GM18873 (cell line): ENCODE measurements around the gene VPREB1.
A peak's percentile ranks its signal among the peaks of the same experiment; 100 is the strongest.
"Not testable (repeated sequence)": the region's sequence is repeated elsewhere in the genome, so short reads cannot be mapped to it uniquely, and the experiment has no call there.

ENCODE experiments used
- ATAC-seq: cut with Tn5 transposase; IDR thresholded peaks from one replicate; pipeline ENCODE4 v1.9.1; 2021; ENCODE audit warnings: mild to moderate bottlenecking, moderate library complexity, moderate number of reproducible peaks; ENCODE audit not compliant: unreplicated experiment, low FRiP score

Gene VPREB1, protein sequence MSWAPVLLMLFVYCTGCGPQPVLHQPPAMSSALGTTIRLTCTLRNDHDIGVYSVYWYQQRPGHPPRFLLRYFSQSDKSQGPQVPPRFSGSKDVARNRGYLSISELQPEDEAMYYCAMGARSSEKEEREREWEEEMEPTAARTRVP

DNA sequence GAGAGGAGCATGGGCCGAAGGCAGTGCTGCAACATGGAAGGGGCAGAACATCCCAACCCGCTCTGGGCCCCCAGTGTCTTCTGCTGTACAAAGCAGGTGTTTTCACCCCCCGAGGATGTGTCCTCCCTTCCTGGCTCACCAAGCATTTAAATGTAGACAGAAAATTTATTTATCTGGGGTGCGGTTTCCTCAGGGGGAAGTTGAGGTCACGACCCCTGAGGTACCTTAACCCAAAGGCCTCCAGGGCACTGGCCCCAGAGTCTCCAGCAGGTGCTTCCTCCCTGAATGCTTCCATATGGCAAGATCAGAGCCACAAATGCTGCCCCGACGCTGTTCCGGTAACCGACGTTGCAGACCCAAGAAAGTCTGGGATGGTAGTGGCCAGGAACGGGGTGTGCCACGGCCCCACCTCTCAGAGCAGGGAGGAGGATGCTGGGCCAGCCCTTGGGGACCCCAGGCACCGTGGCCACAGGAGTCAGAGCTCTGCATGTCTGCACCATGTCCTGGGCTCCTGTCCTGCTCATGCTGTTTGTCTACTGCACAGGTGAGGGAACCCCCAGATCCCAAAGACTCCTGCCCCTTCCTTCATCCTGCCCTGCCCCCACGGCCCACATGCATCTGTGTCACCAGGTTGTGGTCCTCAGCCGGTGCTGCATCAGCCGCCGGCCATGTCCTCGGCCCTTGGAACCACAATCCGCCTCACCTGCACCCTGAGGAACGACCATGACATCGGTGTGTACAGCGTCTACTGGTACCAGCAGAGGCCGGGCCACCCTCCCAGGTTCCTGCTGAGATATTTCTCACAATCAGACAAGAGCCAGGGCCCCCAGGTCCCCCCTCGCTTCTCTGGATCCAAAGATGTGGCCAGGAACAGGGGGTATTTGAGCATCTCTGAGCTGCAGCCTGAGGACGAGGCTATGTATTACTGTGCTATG is at the start of gene VPREB1:
VPREB1 (plus strand) TSS at position 471 of the 935 bp plus-strand sequence; CDS start at position 499, 28 bp downstream.
- no peak for ATAC-seq

DNA sequence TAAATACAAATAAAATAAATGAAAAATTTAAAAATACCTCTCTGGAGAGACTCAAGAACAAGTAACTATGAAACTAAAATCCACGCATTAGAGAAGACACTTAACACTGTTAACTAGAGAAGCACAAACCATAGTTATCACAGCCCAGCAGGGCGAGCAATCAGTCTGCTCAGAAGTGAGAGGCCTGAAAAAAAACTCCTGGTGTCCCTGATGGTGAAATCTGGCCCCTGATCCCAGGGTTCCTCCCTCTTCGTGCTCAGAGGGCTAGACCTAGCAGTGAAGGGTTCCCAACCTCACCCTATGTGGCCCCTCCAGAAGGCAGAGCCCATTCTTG is 49.7 kb upstream of the VPREB1 start:
- ATAC-seq = no peak

DNA sequence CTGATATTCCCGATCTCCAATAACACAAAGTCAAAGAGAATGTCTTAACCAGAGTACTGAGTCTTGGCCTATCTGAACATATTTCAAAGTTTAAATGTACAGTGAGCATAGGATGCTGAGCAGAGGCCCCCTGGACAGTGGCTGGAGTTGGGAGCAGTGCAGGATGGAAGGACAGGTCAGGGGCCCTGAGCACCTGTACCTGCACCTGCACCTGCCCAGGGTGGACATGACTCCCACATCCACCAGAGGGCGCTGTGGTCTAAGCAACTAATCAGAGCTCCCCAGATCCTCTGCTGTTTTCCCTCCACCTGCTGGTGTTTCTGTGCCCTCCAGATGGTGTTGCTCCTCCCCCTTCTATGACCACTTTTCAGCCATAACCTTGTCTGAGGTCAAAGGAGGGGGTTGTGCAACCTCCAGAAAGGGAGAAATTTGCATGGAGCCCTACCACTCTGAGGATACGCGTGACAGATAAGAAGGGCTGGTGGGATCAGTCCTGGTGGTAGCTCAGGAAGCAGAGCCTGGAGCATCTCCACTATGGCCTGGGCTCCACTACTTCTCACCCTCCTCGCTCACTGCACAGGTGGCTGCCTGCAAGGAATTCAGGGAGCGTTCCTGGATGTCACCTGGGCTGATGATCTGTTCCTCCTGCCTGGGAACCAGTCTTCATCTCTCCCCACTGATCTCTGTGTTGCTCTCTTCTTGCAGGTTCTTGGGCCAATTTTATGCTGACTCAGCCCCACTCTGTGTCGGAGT is 49.1 kb upstream of the VPREB1 start:
- ATAC-seq = peak; percentile 89

DNA sequence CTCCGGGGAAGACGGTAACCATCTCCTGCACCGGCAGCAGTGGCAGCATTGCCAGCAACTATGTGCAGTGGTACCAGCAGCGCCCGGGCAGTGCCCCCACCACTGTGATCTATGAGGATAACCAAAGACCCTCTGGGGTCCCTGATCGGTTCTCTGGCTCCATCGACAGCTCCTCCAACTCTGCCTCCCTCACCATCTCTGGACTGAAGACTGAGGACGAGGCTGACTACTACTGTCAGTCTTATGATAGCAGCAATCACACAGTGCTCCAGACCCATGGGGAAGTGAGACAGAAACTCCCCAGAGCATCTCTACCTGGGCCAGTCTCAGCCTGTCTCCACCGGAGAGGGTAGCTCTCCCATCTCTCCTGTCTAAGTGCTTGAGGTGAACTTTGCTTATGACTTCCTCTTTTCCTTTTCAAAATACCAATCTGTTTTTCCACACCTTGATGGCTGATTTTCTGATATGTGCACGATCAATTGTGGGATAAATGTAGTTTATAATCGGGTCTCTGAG is 48.5 kb upstream of the VPREB1 start:
- ATAC-seq = no peak

DNA sequence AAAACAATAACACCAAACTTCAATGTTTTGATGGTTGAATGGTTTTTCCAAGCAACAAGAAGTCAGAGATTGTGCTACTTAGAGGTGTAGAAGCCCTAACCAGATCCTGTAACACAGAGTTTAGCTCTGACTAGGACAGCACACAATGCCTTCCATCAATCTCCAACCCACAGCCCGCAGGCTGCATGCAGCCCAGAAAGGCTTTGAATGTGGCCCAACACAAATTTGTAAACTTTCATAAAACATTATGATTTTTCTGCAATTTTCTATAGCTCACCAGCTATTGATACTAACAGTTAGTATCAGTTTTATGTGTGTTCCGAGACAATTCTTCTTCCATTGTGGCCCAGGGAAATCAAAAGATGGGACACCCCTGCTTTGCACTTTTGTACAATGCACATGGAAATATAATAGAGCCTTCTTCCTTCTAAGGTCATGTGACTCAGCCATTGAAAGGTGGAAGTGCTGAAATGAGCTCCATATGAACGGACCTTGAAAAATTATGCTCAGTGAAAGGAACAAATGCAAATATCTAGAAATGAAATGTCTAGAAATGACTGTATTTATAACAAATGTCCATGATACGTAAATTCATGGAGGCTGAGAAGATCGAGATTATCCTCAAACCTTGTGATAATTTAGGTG is 47.6 kb upstream of the VPREB1 start:
- no peak for ATAC-seq

DNA sequence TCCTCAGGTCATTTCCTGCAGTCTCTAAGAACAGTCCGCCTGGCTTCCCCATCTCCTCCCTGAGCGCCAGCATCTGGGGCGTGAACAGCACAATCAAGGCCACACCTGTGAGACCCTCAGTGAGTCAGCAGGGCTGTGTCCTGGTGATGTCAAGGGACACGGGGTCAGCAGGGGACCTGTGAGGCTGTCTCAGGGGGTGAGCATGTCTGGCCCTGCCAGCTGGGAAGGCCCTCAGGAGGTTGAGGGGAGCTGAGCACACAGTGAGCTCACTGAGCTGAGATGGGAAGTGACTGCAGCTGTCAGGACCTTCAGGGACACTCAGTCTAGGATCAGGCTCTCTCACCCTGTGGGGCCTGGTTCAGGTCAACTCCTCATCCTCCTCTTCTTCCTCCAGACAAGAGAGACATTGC is 46.6 kb upstream of the VPREB1 start:
- ATAC-seq = no peak

DNA sequence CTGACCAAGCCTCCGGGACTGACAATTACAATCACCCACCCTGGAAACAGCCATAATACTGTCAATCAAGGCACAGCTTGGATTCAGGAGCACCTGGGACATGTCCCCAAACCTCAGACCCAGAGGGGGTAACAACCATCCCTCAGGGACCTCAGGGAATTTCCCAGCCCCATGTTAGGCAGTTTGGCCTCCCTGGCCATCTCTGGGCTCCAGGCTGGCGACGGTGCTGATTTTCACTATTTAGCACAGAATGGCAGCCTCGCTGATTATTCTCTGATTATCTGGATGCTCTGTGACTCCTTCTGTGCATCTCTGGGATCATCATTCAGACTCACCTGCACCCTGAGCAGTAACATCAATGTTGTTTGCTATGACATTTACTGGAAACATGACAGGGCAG is 45.8 kb upstream of the VPREB1 start:
- ATAC-seq = no peak

DNA sequence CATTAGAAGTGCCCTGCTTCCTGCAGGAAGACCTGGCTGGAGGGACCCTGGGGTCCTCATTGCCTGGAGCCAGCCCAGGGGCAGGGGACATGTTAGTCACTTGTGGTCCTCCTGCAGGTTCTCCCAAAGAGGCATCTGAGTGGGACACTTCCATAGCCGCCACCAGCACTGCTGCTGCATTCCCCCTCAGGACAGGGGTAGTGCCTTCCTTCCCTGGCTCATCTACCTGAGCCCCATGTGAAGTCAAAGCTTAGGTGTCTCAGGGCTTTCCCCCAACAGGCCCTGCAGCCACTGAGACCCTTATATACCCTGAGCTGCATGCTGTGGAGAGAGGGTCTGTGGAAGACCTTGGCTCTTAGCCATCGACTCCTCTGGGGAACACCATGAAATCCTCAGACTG is 45.0 kb upstream of the VPREB1 start:
- ATAC-seq = no peak

DNA sequence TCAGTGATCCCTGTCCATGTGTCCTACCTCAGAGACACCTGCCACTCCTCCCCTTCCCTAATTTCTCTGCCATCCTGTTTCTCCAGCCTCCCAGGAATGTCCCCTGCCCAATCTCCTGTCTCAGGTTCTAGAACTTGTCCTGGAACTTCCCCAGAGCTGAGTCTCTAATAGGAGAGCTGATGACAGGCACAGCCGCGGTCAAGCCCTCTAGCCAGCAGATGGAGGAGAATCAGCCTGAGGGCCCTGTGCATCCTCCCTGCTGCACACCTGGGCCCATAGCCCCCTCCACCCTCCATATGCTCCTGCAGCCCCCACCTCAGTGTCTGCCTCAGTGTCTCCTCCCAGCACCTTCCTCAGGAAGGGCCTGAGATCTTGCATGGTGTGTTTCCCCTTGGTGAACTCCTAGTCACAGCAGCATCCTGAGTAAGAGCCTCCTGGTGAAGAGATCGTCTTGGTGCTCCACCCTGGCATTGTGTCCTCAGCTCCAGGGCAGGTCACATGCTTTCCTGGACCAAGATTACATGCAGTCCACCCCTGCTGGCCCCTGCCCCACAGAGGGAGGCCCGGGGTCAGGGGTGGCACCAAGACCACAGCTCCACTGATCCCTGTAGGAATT is 43.9 kb upstream of the VPREB1 start:
- no peak for ATAC-seq

DNA sequence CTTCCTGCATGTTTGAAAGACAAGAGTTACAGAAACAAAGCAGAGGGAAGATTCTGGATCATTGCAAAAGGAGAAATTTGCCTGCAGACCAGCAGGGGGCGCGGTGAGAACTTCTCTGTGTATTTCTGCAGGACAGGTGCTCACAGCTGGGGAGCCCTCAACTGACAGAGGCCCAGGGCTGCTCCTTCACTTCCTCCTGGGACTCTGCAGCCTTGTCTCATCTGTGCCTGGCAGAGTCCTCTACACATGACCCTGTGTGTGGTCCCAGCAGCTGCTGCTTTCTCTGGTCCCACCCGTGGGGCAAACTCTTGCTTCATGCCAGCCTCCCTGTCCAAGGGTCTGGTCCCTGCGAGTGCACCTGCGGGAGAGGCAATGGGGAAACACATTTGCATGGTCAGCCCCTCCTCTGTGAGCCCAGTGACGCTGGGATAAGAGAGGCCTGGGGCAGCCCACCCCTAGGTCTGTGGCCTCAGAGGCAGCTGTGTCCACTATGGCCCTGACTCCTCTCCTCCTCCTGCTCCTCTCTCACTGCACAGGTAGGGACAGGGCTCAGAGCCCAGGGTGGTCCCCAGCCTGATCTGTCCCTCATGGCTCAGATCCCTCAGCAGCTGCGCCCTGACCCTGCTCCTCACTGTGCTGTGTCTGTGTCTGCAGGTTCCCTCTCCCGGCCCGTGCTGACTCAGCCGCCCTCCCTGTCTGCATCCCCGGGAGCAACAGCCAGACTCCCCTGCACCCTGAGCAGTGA is 43.2 kb upstream of the VPREB1 start:
- ATAC-seq = no peak

DNA sequence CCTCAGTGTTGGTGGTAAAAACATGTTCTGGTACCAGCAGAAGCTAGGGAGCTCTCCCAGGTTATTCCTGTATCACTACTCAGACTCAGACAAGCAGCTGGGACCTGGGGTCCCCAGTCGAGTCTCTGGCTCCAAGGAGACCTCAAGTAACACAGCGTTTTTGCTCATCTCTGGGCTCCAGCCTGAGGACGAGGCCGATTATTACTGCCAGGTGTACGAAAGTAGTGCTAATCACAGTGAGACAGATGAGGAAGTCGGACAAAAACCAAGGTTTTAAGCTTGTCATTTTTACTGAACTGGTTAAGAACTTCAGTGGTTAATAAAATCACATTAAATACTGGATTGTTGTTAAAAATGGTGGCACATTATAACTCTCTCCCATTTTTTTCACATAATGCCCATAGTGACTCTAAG is 42.6 kb upstream of the VPREB1 start:
- no peak for ATAC-seq

DNA sequence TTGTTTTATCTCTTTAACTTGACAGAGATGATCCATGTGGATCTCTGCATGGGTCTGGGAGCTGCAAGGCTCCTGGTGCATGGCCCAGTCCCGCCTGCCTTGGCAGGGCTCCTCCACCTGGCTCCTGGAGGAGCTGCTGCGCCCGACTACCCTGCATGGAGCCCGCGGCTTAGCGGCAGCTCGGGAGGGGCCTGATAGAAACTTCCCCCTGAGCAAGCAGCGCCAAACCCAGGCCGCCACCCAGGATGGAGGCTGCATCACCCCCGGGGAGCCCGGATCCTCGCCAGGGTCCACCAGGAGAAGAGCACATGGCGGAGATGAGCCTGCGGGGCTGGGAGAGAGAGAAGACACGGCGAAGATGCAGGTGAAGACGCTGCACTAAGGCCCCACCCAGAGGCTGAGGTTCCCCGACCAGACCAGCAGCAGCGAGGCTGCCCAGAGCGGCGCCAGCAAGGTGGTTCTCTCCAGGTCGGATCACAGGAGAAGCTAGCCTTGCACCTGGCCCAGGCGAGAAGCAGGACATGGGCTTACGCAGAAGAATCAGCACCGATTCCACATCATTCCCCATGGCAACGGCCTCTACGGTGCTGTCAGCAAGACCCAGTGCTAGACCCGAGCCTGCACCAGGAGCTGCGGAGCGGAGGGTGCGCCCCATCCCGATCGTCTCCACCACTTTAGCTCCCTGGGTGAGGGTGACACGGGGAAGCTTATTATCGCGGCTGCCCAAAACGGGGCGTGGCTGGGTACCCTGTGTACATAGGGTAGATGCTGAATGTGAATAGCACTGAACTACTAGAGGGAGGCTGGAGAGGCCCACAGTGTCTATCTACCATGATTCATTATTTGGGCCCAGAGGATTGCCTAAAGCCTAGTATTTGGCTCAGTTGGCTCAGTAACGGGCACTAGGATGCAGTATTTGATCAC is 41.3 kb upstream of the VPREB1 start:
- ATAC-seq = no peak

DNA sequence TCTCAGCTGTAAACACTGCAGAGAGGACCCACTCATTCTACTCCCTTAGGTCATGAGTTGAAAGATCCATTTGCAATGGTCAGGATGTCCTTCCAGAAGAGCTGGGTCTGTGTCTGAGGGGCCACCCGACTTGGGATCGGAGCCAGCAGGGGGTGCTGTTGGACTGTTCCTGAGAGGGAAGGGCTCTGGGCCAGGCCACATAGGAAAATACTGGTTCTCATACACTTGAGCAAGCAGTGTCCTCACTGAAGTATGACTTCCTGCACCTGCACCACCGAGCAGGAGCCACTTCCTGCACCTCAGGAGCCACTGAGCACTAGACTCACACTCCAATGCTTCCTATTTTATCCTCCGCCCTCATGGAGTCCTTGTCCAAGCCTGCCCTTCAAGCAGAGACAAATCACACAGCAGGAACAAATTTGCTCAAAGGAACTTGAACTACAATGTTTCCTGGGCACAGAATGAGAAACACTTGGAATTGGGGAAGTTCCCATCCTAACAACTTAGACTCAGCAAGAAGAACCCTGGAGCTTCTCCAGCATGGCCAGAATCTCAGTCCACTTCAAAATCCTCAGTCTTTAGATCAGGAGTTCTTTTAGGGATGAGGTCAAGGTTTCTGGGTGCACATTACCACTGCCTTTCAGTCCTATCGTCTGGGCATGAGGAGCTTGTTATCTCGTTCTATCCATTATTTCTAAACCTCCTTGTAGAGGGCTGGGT is 36.6 kb upstream of the VPREB1 start:
- ATAC-seq = no peak

DNA sequence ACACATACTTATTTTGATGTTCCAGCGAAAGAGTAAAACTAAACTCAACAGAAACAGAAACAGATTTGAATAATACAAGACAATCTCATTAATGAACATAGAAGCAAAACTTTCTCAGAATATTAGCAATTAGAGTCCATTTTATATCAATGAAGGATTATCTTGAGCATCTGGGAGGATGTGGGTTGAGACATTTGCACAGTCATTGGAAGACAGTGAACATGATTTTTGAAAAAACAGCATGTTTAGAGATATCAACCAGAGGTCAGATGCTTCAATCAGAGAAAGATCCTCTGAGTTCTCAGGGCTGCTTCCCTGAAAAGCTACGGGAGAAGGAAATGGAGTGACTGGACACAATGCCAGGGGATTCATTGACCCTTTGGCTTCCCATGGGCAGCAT is 35.9 kb upstream of the VPREB1 start:
- ATAC-seq = no peak

DNA sequence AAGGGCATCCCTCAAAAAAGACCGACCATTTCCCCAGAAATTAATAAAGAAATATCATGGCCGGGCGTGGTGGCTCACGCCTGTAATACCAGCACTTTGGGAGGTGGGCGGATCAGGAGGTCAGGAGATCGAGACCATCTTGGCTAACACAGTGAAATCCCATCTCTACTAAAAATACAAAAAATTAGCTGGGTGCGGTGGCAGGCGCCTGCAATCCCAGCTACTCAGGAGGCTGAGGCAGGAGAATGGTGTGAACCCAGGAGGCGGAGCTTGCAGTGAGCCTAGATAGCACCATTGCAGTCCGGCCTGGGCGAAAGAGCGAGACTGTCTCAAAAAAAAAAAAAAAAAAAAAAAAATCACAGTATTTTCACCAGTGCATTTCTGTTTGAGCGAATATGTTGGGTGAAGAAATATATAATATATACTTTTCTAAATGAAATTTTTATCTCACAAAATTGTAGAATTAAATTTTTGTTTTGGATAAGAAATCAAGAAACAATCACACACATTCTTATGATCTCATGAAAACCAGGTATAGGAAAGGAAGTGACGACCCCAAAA is 35.4 kb upstream of the VPREB1 start:
- ATAC-seq = not testable (repeated sequence)

DNA sequence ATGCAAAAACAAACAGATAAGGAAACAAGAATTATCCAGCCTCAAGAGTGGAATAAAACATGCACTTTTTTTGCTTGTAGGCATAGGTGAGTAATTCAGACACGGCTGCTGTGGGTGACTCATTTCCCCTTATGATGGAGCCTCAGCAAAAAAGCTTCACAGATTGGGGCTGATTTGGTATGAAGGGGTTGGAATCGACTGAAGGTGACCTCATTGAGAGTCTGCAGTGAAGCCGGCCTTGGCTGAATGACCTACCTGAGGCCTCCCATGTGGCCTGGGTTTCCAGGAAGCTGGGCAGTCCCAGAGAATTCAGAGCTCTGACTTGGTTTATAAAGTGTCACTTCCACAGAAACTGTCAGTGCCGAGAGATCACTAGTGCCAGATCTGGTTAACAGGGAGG is 34.2 kb upstream of the VPREB1 start:
- no peak for ATAC-seq
